Epithelial cell of proximal tubule (primary cell): ENCODE results near the gene FKBP14. TPM values are rescaled to one million over a fixed set of nuclear protein-coding genes. Genes with fewer than 3 reads are reported as not detected.
"Not testable (repeated sequence)": the region's sequence is repeated elsewhere in the genome, so short reads cannot be mapped to it uniquely, and the experiment has no call there.

Source experiments
- DNase-seq: peaks from one replicate; pipeline ENCODE4 v3.0.0-alpha.2; 2011; ENCODE audit warnings: low read depth
- H3K4me3 ChIP-seq: 2 replicates; pipeline ENCODE4 v1.5.1; 2011; ENCODE audit warnings: low read depth, mild to moderate bottlenecking, low read length
- CTCF ChIP-seq: conservative IDR thresholded peaks from 2 replicates; pipeline ENCODE4 v1.5.1; 2012; ENCODE audit warnings: low read depth, mild to moderate bottlenecking, low read length
- total RNA-seq: library from RNA; depleted of rRNA; stranded (reverse); fragments of >200 nt; gene quantifications from 2 replicates; pipeline ENCODE4 v1.2.3, GENCODE V29; 2015

Gene FKBP14
- total RNA-seq, 1 donor from 2014 or later, result 7.8 TPM

DNA sequence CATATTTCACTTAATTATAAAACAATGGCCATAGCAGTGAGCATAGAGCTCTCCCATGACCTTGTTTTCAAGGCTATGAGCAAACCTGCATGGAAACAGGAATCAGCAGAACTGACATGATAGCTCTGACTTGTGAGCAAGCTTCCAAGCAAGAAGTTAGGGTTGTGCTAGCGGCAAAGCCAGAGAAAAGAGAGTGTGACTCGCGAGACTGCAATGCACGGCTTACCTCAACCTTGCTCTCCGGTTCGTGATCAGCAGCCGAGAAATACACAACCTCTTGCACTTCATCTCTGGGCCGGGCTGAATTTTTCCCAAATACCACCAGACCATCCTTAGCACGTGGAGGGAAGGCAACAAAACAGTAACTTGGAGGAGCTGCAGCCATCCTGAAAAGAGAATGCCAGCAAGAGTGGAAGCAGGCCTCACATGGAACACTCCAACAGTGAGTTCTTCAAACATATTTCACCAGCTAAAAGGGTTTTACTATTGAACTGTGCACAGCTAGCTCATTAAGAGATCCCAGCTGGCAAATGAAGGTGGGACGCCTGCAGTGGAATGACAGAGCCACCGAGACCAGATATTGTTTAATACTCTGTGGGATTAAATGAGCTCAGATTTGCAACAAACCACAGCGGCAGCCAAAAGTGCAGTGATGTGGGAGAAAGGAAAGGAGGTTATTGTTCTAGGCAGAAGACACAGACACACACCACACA is 57.7 kb downstream of the FKBP14 start:
- H3K4me3 ChIP-seq, result no peak overlapping the region

DNA sequence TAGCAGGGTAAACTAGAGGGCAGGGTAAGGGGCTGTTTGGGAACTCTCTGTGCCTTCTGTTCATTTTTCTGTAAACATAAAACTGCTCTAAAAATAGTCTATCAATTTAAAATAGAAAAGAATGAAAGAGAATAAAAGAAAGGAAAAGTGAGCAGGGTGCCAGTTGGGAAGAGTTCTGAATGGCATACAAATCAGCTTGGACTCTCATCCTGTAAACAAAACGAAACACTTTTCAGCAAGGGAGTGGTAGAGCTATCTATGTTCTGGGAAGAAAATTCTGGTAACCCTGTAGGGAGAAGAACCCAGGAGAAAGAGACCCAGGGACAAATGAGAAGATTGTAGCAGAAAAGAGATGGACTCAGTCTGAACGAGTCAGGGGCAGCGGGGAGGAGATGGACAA is 61.5 kb downstream of the FKBP14 start:
- no peak overlapping the region for H3K4me3 ChIP-seq
- no peak for DNase-seq
- TF ChIP-seq CTCF, result no peak

More for the DNA sequence above, 57.7 kb downstream of the FKBP14 start:
- no peak for TF ChIP-seq CTCF
- no peak for DNase-seq

DNA sequence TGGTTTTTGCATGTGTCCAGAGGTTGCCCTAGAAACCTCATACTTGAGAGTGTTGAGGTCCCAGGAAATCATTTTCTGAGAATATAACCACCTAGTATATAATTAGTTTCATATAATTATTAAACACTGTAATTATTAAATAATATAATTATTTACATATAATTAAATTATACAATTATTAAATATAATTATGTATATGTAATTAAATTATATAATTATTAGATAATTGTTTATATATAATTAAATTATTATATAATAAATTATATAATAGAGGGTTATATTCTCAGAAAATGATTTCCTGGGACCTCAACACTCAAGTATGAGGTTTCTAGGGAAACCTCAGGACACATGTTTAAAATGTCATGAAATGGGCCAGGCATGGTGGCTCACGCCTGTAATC is 64.5 kb downstream of the FKBP14 start:
- no peak for DNase-seq
- TF ChIP-seq CTCF, result no peak
- no peak overlapping the region for H3K4me3 ChIP-seq

DNA sequence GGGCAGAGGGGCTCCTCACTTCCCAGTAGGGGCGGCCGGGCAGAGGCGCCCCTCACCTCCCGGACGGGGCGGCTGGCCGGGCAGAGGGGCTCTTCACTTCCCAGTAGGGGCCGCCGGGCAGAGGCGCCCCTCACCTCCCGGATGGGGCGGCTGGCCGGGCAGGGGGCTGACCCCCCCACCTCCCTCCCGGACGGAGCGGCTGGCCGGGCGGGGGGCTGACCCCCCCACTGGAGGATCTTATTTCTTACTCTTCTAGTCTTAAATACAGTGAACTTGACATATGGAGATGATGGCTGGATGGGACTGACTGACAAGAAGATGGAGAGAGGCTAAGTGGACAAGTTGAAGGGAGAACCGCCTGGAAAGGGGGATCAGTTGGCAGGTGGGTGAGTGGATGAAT is 64.9 kb downstream of the FKBP14 start:
- H3K4me3 ChIP-seq, DNase-seq: not testable (repeated sequence)

Other genes starting within 250 kb of the FKBP14 start
- 0.23 and 0.36 TPM in 2 replicates for gene WIPF3, start 220.2 kb downstream of the FKBP14 start, total RNA-seq
- gene SCRN1, start 36.9 kb downstream of the FKBP14 start, total RNA-seq, result 61.9 and 69.8 TPM in 2 replicates
- gene PLEKHA8, start 1.7 kb upstream of the FKBP14 start, total RNA-seq, result 11.9 and 12.2 TPM in 2 replicates
- gene MTURN, start 108.3 kb upstream of the FKBP14 start, total RNA-seq, result 3.4 and 4.7 TPM in 2 replicates